T-helper 2 cell treated with Interferon-gamma antibody and Interleukin-4, amounts not matched to agents 5 μg/mL and 100 μg/mL, for 36 hours (primary cell): ENCODE results near the gene DCAF15.

ENCODE experiments used
- DNase-seq: peaks from one replicate; pipeline ENCODE4 v3.0.0; 2021; ENCODE audit warnings: low spot score
- H3K27ac Mint-ChIP-seq: one replicate; pipeline ENCODE4 v1.8.0; 2021; ENCODE audit warnings: mild to moderate bottlenecking, mixed read lengths
- H3K27me3 Mint-ChIP-seq: one replicate; pipeline ENCODE4 v1.8.0; 2021; ENCODE audit warnings: low read depth, mixed read lengths
- H3K36me3 Mint-ChIP-seq: one replicate; pipeline ENCODE4 v1.8.0; 2021; ENCODE audit warnings: low read depth, mixed read lengths
- H3K4me1 Mint-ChIP-seq: one replicate; pipeline ENCODE4 v1.8.0; 2021; ENCODE audit warnings: low read depth, mixed read lengths
- H3K4me3 Mint-ChIP-seq: one replicate; pipeline ENCODE4 v1.8.0; 2022; ENCODE audit warnings: mild to moderate bottlenecking, moderate library complexity, mixed read lengths
- H3K9me3 Mint-ChIP-seq: one replicate; pipeline ENCODE4 v1.8.0; 2021; ENCODE audit warnings: mixed read lengths

Gene DCAF15

GRCh38 chr19:14006085-14006765 is 53.9 kb downstream of the DCAF15 start, which contains the start of gene RFX1:
RFX1 (minus strand) TSS chr19:14006320; CDS start chr19:13993843, 12,477 bp downstream.
- H3K9me3 Mint-ChIP-seq: no peaks in the 10 kb centered on the region
- H3K27me3 Mint-ChIP-seq: no peaks in the 10 kb centered on the region
- peak; percentile 99 for DNase-seq
- H3K36me3 Mint-ChIP-seq: peaks cover 1% of the 10 kb centered on the region
- H3K4me3 Mint-ChIP-seq: peak within 1 kb of the TSS; percentile 89
- H3K4me1 Mint-ChIP-seq: peaks cover 30% of the 10 kb centered on the region
- peak within 1 kb of the TSS; percentile 99 for H3K27ac Mint-ChIP-seq

DNA sequence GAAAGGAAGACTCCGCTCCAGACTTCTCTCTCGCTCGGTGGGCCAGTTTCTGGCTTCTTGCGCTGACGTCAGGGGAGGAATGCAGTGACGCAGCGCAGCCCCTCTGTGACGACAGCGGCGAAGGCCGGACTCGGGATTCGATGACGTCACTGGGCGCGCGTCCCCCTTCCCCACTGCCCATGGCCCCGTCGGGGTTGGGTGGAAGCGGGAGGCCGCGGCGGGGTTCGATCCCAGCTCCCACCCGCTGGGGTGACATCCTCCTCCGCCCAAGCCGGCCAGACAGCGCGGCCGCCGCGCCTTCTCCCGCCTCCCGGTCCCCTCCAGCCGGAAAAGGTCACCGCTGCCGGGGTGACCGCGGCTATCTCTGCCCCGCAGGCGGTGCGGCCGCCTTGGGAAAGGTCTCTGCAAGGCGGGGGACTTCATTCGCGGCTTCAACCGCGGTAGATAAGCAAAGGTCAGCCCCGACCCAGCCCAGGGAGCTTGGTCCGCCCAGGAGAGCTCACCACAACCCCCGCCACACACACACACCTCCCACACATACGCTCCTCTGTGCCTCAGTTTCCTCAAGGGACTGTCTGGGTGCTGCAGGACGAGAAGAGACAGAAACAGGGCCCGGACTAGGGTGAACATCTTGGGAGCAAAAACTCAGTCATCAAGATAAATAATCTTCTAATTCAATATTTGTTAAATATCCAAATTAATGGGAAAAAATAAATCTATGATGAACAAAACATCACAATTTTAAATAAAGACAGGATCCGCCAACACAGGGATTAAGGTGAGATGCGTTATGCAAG is 54.7 kb downstream of the DCAF15 start:
- Mint-ChIP-seq H3K27ac (peak overlapping the region; percentile 99), H3K4me3 (peak overlapping the region; percentile 89), H3K27me3 (no peaks in the 10 kb centered on the region), H3K36me3 (no peaks in the 10 kb centered on the region), H3K4me1 (peaks cover 28% of the 10 kb centered on the region), H3K9me3 (no peaks in the 10 kb centered on the region)
- no peak for DNase-seq
